Activated CD8-positive, alpha-beta memory T cell treated with anti-CD3 and anti-CD28 coated beads, Interleukin-2, amount 10 ng/mL, durations not matched to agents 7 days and 5 days (primary cell): ENCODE measurements around the gene TMEM253. TPM values are rescaled to one million over a fixed set of nuclear protein-coding genes. Genes with fewer than 3 reads are reported as not detected.
A peak's percentile ranks its signal among the peaks of the same experiment; 100 is the strongest.

Experiments
- ATAC-seq: fragments of 150-1000 bp; cut with Tn5 transposase; one replicate; pipeline ENCODE4 v1.10.0; 2021; ENCODE audit warnings: moderate library complexity
- CTCF ChIA-PET: fragments of 350-600 bp; sonication (Branson Sonifier 250); formaldehyde crosslinking; loops from one replicate; lab custom pipeline; 2021; ENCODE audit warnings: antibody characterized with exemption; lab: Charles Lee
- DNase-seq: peaks from one replicate; pipeline ENCODE4 v3.0.0-alpha.2; 2020
- H3K27ac Mint-ChIP-seq: one replicate; pipeline ENCODE4 v1.8.0; 2021; ENCODE audit warnings: mild to moderate bottlenecking, mixed read lengths
- H3K27me3 Mint-ChIP-seq: one replicate; pipeline ENCODE4 v1.8.0; 2021; ENCODE audit warnings: mixed read lengths
- H3K36me3 Mint-ChIP-seq: one replicate; pipeline ENCODE4 v1.8.0; 2021; ENCODE audit warnings: mild to moderate bottlenecking, mixed read lengths
- H3K4me1 Mint-ChIP-seq: one replicate; pipeline ENCODE4 v1.8.0; 2021; ENCODE audit warnings: mixed read lengths
- H3K4me3 Mint-ChIP-seq: one replicate; pipeline ENCODE4 v1.8.0; 2021; ENCODE audit warnings: mild to moderate bottlenecking, moderate library complexity, mixed read lengths
- H3K9me3 Mint-ChIP-seq: one replicate; pipeline ENCODE4 v1.8.0; 2022; ENCODE audit warnings: low read depth, mixed read lengths
- total RNA-seq, 2 experiments: library from RNA; stranded (reverse); gene quantifications; one replicate each; pipeline ENCODE4 v1.2.3, GENCODE V29; 2021

TMEM253 gene
- total RNA-seq, 2 experiments from 2014 or later: not detected

- DNase-seq: no peak
- peaks cover 2% of the 10 kb centered on the region for H3K36me3 Mint-ChIP-seq
- H3K27ac Mint-ChIP-seq: no peak overlapping the region
- CTCF ChIA-PET: interaction anchor here (0.6 to 12.5 kb wide), 30 partner anchors 11 to 481 kb away, joined by 3 to 339 read pairs (median 6); partner anchors contain the start of genes ARHGEF40, CHD8 and RNASE8
- H3K27me3 Mint-ChIP-seq: no peaks in the 10 kb centered on the region
- no peaks in the 10 kb centered on the region for H3K9me3 Mint-ChIP-seq
- no peak for ATAC-seq
- peak overlapping the region; percentile 97 for H3K4me3 Mint-ChIP-seq
- H3K4me1 Mint-ChIP-seq: peaks cover 47% of the 10 kb centered on the region
These were observed 4.2 kb downstream of the TMEM253 start for GRCh38 chr14:21105095-21105494.

DNA sequence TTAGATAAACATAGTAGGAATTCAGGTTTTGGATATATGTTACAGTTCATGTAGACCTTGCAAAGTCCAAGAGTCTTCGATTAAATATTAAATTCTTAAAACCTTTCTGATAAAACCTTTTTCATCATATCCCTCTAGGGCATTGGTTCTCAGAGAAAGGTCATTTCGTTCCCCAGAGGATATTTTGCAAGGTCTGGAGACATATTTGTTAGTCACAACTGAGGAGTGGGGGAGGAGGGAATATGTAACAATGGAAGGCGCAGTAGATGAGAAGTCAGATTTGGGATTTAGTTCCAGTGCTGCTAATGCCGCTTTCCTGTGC lies 5.3 kb downstream of the TMEM253 start:
- Mint-ChIP-seq H3K9me3 (no peaks in the 10 kb centered on the region), H3K36me3 (peaks cover 2% of the 10 kb centered on the region), H3K27ac (no peak overlapping the region), H3K27me3 (no peaks in the 10 kb centered on the region), H3K4me1 (peaks cover 56% of the 10 kb centered on the region), H3K4me3 (no peak overlapping the region)
- CTCF ChIA-PET: interaction anchor here (1.6 to 12.5 kb wide), 6 partner anchors 10 to 135 kb away, joined by 4 to 339 read pairs (median 60); no protein-coding TSS in a partner anchor
- DNase-seq (no peak), ATAC-seq (no peak)

DNA sequence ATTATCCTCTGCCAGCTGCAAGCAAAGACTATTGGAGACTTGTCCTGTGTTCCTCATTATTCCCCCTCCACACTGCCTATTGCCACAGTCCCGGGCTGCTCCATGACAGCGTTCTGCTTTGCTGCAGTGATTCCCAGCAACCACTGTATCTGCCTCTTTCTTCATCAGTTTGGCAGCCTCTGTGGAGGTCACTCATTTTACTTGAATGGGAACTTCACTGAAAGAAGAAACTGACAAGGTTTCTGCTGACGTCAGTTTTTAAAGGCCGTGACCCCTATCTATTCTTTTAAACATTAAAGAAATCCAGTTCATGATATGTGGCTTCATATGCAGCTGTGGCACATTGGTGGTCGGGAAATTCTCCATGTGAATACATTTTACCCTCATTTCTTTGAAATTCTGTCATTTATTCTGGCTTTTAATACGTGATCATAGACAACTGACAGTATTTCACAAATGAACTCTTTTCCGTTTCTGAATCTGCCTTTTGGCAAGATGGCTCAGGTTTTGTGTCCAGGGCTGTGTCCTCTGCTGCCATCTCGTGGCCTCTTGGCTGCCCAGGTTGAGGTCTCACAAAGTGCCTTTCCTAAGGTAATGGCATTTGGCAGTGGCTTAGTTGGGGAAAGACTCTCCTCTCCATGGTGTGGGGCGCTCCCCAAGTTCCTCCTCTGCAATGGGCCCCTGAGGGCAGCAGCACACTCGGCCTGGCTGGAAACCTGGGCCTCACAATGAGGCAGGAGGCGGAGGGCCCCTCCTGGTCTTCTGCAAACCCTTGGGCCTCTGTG lies 5.8 kb downstream of the TMEM253 start:
- H3K4me1 Mint-ChIP-seq: peaks cover 52% of the 10 kb centered on the region
- DNase-seq (peak; percentile 85), ATAC-seq (no peak)
- H3K27me3 Mint-ChIP-seq: no peaks in the 10 kb centered on the region
- H3K9me3 Mint-ChIP-seq: no peaks in the 10 kb centered on the region
- no peak overlapping the region for H3K4me3 Mint-ChIP-seq
- peaks cover 2% of the 10 kb centered on the region for H3K36me3 Mint-ChIP-seq
- CTCF ChIA-PET: interaction anchor here (6.7 to 12.5 kb wide), 3 partner anchors 16 to 93 kb away, joined by 109 to 339 read pairs (median 147); no protein-coding TSS in a partner anchor
- H3K27ac Mint-ChIP-seq: no peak overlapping the region

GRCh38 chr14:21107283-21107800 lies 6.5 kb downstream of the TMEM253 start:
- DNase-seq (no peak), ATAC-seq (no peak)
- Mint-ChIP-seq H3K9me3 (no peaks in the 10 kb centered on the region), H3K27me3 (no peaks in the 10 kb centered on the region), H3K36me3 (peaks cover 2% of the 10 kb centered on the region), H3K4me1 (peaks cover 46% of the 10 kb centered on the region), H3K27ac (no peak overlapping the region), H3K4me3 (no peak overlapping the region)
- CTCF ChIA-PET: interaction anchor here (6.7 to 12.5 kb wide), 3 partner anchors 16 to 93 kb away, joined by 109 to 339 read pairs (median 147); no protein-coding TSS in a partner anchor

DNA sequence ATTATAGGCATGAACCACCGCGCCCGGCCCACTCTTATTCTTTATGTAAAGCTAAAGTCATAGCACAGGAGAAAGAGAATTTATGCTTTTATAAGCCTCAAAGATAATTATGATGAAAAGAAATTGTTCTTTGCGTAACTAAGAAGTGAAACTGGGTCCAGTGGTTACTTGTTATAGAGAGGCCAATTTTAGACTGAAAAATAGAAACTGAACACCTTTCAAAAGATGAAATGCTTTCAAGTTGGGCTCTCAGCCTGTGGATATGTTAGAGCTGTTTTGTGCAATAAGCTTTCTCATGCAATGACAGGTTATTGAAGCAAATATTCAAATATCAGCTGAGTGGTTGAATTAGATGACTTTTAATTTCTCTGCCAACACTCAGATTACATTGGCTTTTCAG lies 7.9 kb downstream of the TMEM253 start:
- no peak overlapping the region for H3K27ac Mint-ChIP-seq
- no peaks in the 10 kb centered on the region for H3K36me3 Mint-ChIP-seq
- H3K27me3 Mint-ChIP-seq: no peaks in the 10 kb centered on the region
- H3K4me1 Mint-ChIP-seq: peaks cover 34% of the 10 kb centered on the region
- CTCF ChIA-PET: interaction anchor here (1.0 to 12.5 kb wide), 6 partner anchors 18 to 116 kb away, joined by 3 to 339 read pairs (median 9); partner anchors contain the start of gene ARHGEF40
- H3K9me3 Mint-ChIP-seq: no peaks in the 10 kb centered on the region
- H3K4me3 Mint-ChIP-seq: no peak overlapping the region
- no peak for ATAC-seq
- no peak for DNase-seq

- ATAC-seq (peak; percentile 71), DNase-seq (peak; percentile 57)
- Mint-ChIP-seq H3K4me1 (peaks cover 33% of the 10 kb centered on the region), H3K27ac (no peak overlapping the region), H3K36me3 (no peaks in the 10 kb centered on the region), H3K27me3 (no peaks in the 10 kb centered on the region), H3K4me3 (no peak overlapping the region), H3K9me3 (no peaks in the 10 kb centered on the region)
- CTCF ChIA-PET: interaction anchor here (1.0 to 12.5 kb wide), 7 partner anchors 14 to 95 kb away, joined by 3 to 339 read pairs (median 13); partner anchors contain the start of gene ARHGEF40
These were observed 8.7 kb downstream of the TMEM253 start for GRCh38 chr14:21109377-21110138.

- Mint-ChIP-seq H3K4me3 (no peak overlapping the region), H3K27ac (no peak overlapping the region), H3K27me3 (no peaks in the 10 kb centered on the region), H3K9me3 (no peaks in the 10 kb centered on the region), H3K36me3 (no peaks in the 10 kb centered on the region), H3K4me1 (peaks cover 18% of the 10 kb centered on the region)
- CTCF ChIA-PET: no interaction called here
- DNase-seq (no peak), ATAC-seq (no peak)
These were observed 11.4 kb downstream of the TMEM253 start for GRCh38 chr14:21112255-21112654.

DNA sequence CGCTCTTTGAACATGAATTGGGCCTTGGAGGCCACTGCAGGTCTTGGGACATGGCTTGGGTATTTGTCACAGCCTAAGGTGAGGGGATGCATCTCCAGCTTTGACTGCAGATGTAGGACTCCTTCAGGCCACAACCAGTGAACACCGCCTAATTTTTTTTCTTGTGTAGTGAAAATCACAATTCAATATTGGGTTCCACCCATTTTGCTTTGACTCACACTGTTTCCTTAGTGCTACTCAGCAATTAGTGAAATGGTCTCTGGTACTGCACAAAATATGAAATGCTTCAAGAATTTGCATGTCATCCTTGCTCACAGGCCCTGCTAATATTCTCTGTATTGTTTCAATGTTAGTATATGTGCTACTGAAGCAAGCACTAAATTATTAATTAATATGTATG lies 12.5 kb downstream of the TMEM253 start:
- no peak for ATAC-seq
- no peaks in the 10 kb centered on the region for H3K27me3 Mint-ChIP-seq
- CTCF ChIA-PET: interaction anchor here (0.7 to 3.4 kb wide), 2 partner anchors 9 to 21 kb away, joined by 3 to 13 read pairs; no protein-coding TSS in a partner anchor

GRCh38 chr14:21118933-21119332 lies 18.1 kb downstream of the TMEM253 start:
- Mint-ChIP-seq H3K27me3 (peaks cover 14% of the 10 kb centered on the region), H3K27ac (no peak overlapping the region), H3K9me3 (no peaks in the 10 kb centered on the region), H3K36me3 (no peaks in the 10 kb centered on the region), H3K4me1 (peaks cover 11% of the 10 kb centered on the region), H3K4me3 (no peak overlapping the region)
- DNase-seq (no peak), ATAC-seq (no peak)
- CTCF ChIA-PET: no interaction called here

More for the DNA sequence above, 12.5 kb downstream of the TMEM253 start:
- Mint-ChIP-seq H3K4me3 (no peak overlapping the region), H3K27ac (no peak overlapping the region), H3K9me3 (no peaks in the 10 kb centered on the region), H3K36me3 (no peaks in the 10 kb centered on the region), H3K4me1 (peaks cover 18% of the 10 kb centered on the region)
- DNase-seq: no peak

GRCh38 chr14:21120686-21121085 lies 19.8 kb downstream of the TMEM253 start:
- no peak overlapping the region for H3K27ac Mint-ChIP-seq
- H3K9me3 Mint-ChIP-seq: no peaks in the 10 kb centered on the region
- ATAC-seq: no peak
- peaks cover 2% of the 10 kb centered on the region for H3K36me3 Mint-ChIP-seq
- CTCF ChIA-PET: no interaction called here
- H3K4me3 Mint-ChIP-seq: no peak overlapping the region
- peaks cover 11% of the 10 kb centered on the region for H3K4me1 Mint-ChIP-seq
- DNase-seq: no peak
- peaks cover 20% of the 10 kb centered on the region for H3K27me3 Mint-ChIP-seq

DNA sequence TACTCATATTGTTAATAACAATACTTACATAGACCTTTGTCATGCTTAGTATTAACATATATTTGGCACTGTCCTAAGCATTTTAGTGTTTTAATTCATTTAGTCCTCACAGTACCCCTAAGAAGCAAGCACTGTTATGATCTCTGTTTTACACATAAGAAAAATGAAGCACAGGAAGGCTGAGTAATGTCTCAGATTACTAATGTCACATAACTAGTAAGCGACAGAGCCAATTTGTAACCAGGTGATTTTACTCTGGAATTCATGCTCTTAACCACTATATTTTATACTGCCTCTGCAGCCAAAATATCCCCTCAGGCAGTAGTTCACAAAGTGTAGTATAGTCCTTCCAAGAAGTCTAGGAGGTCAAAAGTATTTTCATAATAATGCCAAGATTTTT lies 20.3 kb downstream of the TMEM253 start:
- H3K9me3 Mint-ChIP-seq: no peaks in the 10 kb centered on the region
- DNase-seq: no peak
- no peak overlapping the region for H3K27ac Mint-ChIP-seq
- H3K4me3 Mint-ChIP-seq: no peak overlapping the region
- CTCF ChIA-PET: no interaction called here
- H3K36me3 Mint-ChIP-seq: peaks cover 2% of the 10 kb centered on the region
- no peak for ATAC-seq
- H3K27me3 Mint-ChIP-seq: peaks cover 22% of the 10 kb centered on the region
- peaks cover 11% of the 10 kb centered on the region for H3K4me1 Mint-ChIP-seq

GRCh38 chr14:21123429-21123828 lies 22.6 kb downstream of the TMEM253 start:
- ATAC-seq: no peak
- Mint-ChIP-seq H3K36me3 (peaks cover 2% of the 10 kb centered on the region), H3K27me3 (peaks cover 41% of the 10 kb centered on the region), H3K9me3 (no peaks in the 10 kb centered on the region), H3K27ac (no peak overlapping the region), H3K4me3 (no peak overlapping the region), H3K4me1 (peaks cover 11% of the 10 kb centered on the region)
- CTCF ChIA-PET: interaction anchor here (0.5 to 1.9 kb wide), 4 partner anchors 12 to 103 kb away, joined by 3 to 8 read pairs (median 4); no protein-coding TSS in a partner anchor
- no peak for DNase-seq

GRCh38 chr14:21133901-21134300 lies 33.0 kb downstream of the TMEM253 start:
- Mint-ChIP-seq H3K4me3 (no peak overlapping the region), H3K9me3 (no peaks in the 10 kb centered on the region), H3K4me1 (no peaks in the 10 kb centered on the region), H3K36me3 (no peaks in the 10 kb centered on the region), H3K27ac (no peak overlapping the region), H3K27me3 (peaks cover 6% of the 10 kb centered on the region)
- CTCF ChIA-PET: no interaction called here
- DNase-seq (no peak), ATAC-seq (no peak)
